GM06990 (cell line): Measurements from ENCODE around the gene EFNA3.

ENCODE experiments used
- DNase-seq: peaks from one replicate; pipeline ENCODE4 v3.0.0-alpha.2; 2011; ENCODE audit not compliant: insufficient read length; ENCODE audit errors: extremely low read depth
- H3K27me3 ChIP-seq: replicated peaks from 2 replicates; pipeline ENCODE4 v1.6.0; 2011; ENCODE audit warnings: low read length; ENCODE audit not compliant: control insufficient read depth, insufficient read depth
- H3K36me3 ChIP-seq: 2 replicates; pipeline ENCODE4 v1.5.1; 2011; ENCODE audit warnings: low read length; ENCODE audit not compliant: control insufficient read depth, insufficient read depth
- H3K4me3 ChIP-seq: replicated peaks from 2 replicates; pipeline ENCODE4 v1.5.1; 2011; ENCODE audit warnings: low read depth, mild to moderate bottlenecking, control low read depth, low read length
- CTCF ChIP-seq: IDR thresholded peaks from 2 replicates; pipeline ENCODE4 v1.5.1; 2011; ENCODE audit warnings: low read length, control low read depth, mild to moderate bottlenecking, inconsistent platforms; ENCODE audit not compliant: insufficient read depth, poor library complexity, severe bottlenecking

Gene EFNA3

GRCh38 chr1:155105604-155106011, 27.0 kb downstream of the EFNA3 start:
- TF ChIP-seq CTCF = no peak
- DNase-seq = no peak
- Histone ChIP-seq H3K4me3 (no peak overlapping the region), H3K36me3 (no peaks in the 10 kb centered on the region), H3K27me3 (no peaks in the 10 kb centered on the region)

GRCh38 chr1:155106862-155107261, 28.2 kb downstream of the EFNA3 start:
- H3K27me3 ChIP-seq = no peaks in the 10 kb centered on the region
- no peak for DNase-seq
- H3K36me3 ChIP-seq = no peaks in the 10 kb centered on the region
- no peak overlapping the region for H3K4me3 ChIP-seq
- TF ChIP-seq CTCF = no peak

- TF ChIP-seq CTCF = no peak
Observed at GRCh38 chr1:155107309-155108264, 28.9 kb downstream of the EFNA3 start.

GRCh38 chr1:155108296-155108695, 29.7 kb downstream of the EFNA3 start:
- no peaks in the 10 kb centered on the region for H3K27me3 ChIP-seq
- no peak for TF ChIP-seq CTCF

More at GRCh38 chr1:155107309-155108264, 28.9 kb downstream of the EFNA3 start:
- H3K36me3 ChIP-seq = no peaks in the 10 kb centered on the region
- no peaks in the 10 kb centered on the region for H3K27me3 ChIP-seq
- DNase-seq = no peak
- no peak overlapping the region for H3K4me3 ChIP-seq

GRCh38 chr1:155110381-155110780, 31.7 kb downstream of the EFNA3 start:
- TF ChIP-seq CTCF = no peak
- DNase-seq = no peak
- Histone ChIP-seq H3K27me3 (no peaks in the 10 kb centered on the region), H3K36me3 (no peaks in the 10 kb centered on the region), H3K4me3 (no peak overlapping the region)

More at GRCh38 chr1:155108296-155108695, 29.7 kb downstream of the EFNA3 start:
- no peak for DNase-seq
- no peaks in the 10 kb centered on the region for H3K36me3 ChIP-seq
- H3K4me3 ChIP-seq = no peak overlapping the region
